Progenitor cell of endocrine pancreas (in vitro differentiated cells): ENCODE measurements around the gene PTPRU. TPM values are rescaled to one million over a fixed set of nuclear protein-coding genes. Genes with fewer than 3 reads are reported as not detected.

Source experiments
- DNase-seq: peaks from one replicate; pipeline ENCODE4 v3.0.0; 2021; ENCODE audit warnings: low spot score; ENCODE audit not compliant: unreplicated experiment
- H3K27ac Mint-ChIP-seq: 2 replicates; pipeline ENCODE4 v1.8.0; 2021; ENCODE audit warnings: mild to moderate bottlenecking, moderate library complexity, mixed read lengths
- H3K27me3 Mint-ChIP-seq: 2 replicates; pipeline ENCODE4 v1.8.0; 2021; ENCODE audit warnings: mixed read lengths
- H3K36me3 Mint-ChIP-seq: 2 replicates; pipeline ENCODE4 v1.8.0; 2022; ENCODE audit warnings: mixed read lengths; ENCODE audit not compliant: insufficient read depth
- H3K4me1 Mint-ChIP-seq: 2 replicates; pipeline ENCODE4 v1.8.0; 2021; ENCODE audit warnings: low read depth, mixed read lengths
- H3K4me3 Mint-ChIP-seq: 2 replicates; pipeline ENCODE4 v1.8.0; 2021; ENCODE audit warnings: low read depth, mild to moderate bottlenecking, moderate library complexity, mixed read lengths
- H3K9me3 Mint-ChIP-seq: 2 replicates; pipeline ENCODE4 v1.8.0; 2021; ENCODE audit warnings: low read depth, mixed read lengths
- total RNA-seq: library from RNA; stranded (reverse); gene quantifications from 2 replicates; pipeline ENCODE4 v1.2.1, GENCODE V29; 2021
- TF ChIP-seq, protein P1 (sequence below): fragments of 200-600 bp; sonication (generic); IDR thresholded peaks from one replicate; pipeline ENCODE4 v1.5.0; 2021; ENCODE audit warnings: antibody characterized with exemption, mild to moderate bottlenecking; ENCODE audit not compliant: unreplicated experiment

The PTPRU gene
- total RNA-seq, 1 donor from 2014 or later, result 79.4 TPM

DNA sequence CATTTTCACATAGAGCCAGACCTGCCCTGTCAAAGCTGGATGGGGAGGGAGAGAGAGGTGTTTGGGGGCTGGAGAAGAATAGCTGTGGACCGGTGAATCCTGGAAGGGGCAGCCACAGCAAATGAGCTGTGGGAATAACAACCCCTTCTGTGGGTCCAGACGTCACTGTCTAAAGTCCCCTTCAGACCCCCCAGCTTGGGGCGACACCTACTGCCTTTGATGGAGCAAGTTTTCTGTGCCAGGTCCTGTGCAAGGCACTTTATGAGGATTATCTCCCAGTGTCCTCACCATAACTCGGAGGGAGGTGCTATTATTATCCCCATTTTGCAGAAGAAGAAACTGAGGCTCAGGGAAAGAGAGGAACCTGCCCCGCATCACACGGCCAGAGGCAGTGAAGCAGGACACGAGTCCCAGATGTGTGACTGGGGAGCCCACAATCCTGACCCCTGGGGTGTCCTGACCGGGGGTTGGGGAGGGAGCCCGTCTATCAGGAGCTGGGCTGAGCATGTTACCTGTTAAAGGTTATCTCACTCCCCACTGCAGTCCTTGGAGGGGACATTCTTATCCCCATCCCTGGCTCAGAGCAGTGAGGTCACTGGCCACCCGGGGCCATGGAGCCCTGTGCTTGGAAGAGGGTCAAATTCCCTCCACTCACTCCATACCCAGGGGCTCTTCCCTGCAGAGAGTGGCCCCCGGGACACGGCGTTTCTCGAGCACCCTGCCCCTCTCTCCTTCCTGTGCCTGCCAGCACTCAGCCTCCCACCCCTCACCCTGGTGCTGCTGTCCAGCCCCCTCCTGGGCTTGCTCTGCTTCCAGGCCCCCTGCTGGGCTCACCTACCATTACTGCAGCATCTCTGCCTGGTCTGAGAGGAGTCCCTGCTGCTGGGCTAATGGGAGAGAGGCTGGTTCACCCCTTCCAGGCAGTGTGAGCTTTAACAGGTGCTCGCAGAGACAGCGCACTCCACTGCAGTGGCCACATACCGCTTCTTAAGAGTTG lies 132.9 kb downstream of the PTPRU start:
- Mint-ChIP-seq H3K4me3 (no peak overlapping the region), H3K27ac (no peak overlapping the region), H3K9me3 (no peaks in the 10 kb centered on the region), H3K27me3 (peaks cover 32% of the 10 kb centered on the region), H3K36me3 (no peaks in the 10 kb centered on the region), H3K4me1 (no peaks in the 10 kb centered on the region)
- DNase-seq, result peak; percentile 15
- TF ChIP-seq, protein P1, sequence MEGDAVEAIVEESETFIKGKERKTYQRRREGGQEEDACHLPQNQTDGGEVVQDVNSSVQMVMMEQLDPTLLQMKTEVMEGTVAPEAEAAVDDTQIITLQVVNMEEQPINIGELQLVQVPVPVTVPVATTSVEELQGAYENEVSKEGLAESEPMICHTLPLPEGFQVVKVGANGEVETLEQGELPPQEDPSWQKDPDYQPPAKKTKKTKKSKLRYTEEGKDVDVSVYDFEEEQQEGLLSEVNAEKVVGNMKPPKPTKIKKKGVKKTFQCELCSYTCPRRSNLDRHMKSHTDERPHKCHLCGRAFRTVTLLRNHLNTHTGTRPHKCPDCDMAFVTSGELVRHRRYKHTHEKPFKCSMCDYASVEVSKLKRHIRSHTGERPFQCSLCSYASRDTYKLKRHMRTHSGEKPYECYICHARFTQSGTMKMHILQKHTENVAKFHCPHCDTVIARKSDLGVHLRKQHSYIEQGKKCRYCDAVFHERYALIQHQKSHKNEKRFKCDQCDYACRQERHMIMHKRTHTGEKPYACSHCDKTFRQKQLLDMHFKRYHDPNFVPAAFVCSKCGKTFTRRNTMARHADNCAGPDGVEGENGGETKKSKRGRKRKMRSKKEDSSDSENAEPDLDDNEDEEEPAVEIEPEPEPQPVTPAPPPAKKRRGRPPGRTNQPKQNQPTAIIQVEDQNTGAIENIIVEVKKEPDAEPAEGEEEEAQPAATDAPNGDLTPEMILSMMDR, result peak; percentile 43

DNA sequence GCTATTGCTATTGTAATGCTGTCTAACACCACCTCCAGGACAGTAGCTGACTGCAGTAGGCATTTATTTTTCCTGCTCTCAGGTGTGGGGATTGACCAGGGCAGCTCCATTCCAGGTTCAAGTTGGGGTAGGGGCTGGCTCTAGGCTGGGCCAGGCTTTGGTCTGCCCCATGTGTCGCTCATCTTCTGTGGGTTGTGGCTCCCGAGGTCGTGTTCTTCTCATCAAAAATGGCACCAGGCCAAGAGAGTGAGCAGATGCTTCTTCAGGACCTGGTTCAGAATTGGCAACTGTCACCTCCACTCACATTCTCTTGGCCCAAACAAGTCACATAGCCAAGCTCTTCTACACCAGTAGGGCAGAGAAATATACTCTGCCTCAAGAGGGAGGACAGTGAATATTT lies 133.7 kb downstream of the PTPRU start:
- Mint-ChIP-seq H3K9me3 (peaks cover 3% of the 10 kb centered on the region), H3K27me3 (peaks cover 35% of the 10 kb centered on the region), H3K36me3 (no peaks in the 10 kb centered on the region), H3K4me1 (no peaks in the 10 kb centered on the region), H3K4me3 (no peak overlapping the region), H3K27ac (peak overlapping the region; percentile 44)
- no peak for DNase-seq
- TF ChIP-seq, protein P1, result no peak

DNA sequence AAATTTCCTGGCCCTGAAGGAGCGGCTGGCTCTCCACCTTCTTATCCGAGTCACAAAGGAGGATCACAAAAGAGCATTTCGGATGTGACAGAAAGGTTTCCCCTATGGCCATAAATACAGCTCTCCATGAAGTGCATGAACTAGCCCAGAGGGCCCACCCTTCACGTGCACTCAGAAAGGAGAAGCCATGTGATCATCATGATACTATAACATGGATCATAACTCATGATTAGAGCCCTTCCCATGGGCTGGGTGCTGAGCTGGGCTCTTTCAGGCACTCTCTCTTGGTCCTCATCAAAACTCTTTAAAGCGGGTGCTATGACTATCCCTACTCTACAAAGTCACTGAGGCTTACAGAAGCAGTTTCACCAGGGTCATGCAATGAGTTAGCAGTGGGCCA lies 135.0 kb downstream of the PTPRU start:
- DNase-seq, result no peak
- H3K27me3 Mint-ChIP-seq, result peaks cover 35% of the 10 kb centered on the region
- TF ChIP-seq, protein P1, result no peak
- H3K27ac Mint-ChIP-seq, result no peak overlapping the region
- no peak overlapping the region for H3K4me3 Mint-ChIP-seq
- peaks cover 11% of the 10 kb centered on the region for H3K9me3 Mint-ChIP-seq
- H3K4me1 Mint-ChIP-seq, result no peaks in the 10 kb centered on the region
- peaks cover 1% of the 10 kb centered on the region for H3K36me3 Mint-ChIP-seq

DNA sequence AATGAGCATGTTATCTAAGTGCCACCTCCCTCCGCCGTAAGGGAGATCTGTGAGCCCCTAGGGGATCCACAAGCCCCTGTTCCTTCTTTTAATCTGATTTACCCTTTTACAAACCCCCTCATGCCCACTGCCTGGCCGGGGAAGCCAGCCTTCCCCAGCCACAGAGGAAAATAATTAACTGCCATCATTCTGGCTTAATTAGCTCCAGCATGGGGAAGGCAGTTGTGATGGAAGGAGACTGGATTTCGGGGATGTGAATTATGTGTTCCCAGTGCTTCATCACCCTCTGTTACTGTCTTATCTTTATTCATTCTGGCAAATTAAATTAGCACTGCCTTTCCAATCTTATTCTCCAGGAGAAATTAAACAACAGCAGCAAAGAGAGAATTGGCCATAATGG lies 135.8 kb downstream of the PTPRU start:
- Mint-ChIP-seq H3K27ac (no peak overlapping the region), H3K4me3 (no peak overlapping the region), H3K27me3 (peaks cover 35% of the 10 kb centered on the region), H3K4me1 (no peaks in the 10 kb centered on the region), H3K36me3 (peaks cover 1% of the 10 kb centered on the region), H3K9me3 (peaks cover 15% of the 10 kb centered on the region)
- DNase-seq, result no peak
- TF ChIP-seq, protein P1, result no peak

Other genes with a start within 250 kb of the PTPRU start
- 13.3 and 15.0 TPM in 2 replicates for gene TMEM200B, start 112.6 kb upstream of the PTPRU start, total RNA-seq
- 108 and 111 TPM in 2 replicates for gene SRSF4, start 54.6 kb upstream of the PTPRU start, total RNA-seq
- 28.8 and 35.9 TPM in 2 replicates for gene MECR, start 5.6 kb upstream of the PTPRU start, total RNA-seq